Brain microvascular endothelial cell (primary cell): ENCODE data around the gene PPOX.

Experiments
- DNase-seq: peaks from one replicate; pipeline ENCODE4 v3.0.0-alpha.2; 2020
- H3K27ac ChIP-seq: fragments of 250-450 bp; sonication (Bioruptor Pico); 2 replicates; pipeline ENCODE4 v1.5.1; 2020; ENCODE audit warnings: mild to moderate bottlenecking, moderate library complexity
- H3K27me3 ChIP-seq: fragments of 250-450 bp; sonication (Bioruptor Pico); replicated peaks from 2 replicates; pipeline ENCODE4 v1.5.1; 2020; ENCODE audit warnings: mild to moderate bottlenecking
- H3K36me3 ChIP-seq: fragments of 250-450 bp; sonication (Bioruptor Pico); replicated peaks from 2 replicates; pipeline ENCODE4 v1.5.1; 2020; ENCODE audit warnings: mild to moderate bottlenecking
- H3K4me3 ChIP-seq: 2 replicates; pipeline ENCODE4 v1.5.1; 2011; ENCODE audit warnings: low read depth, mild to moderate bottlenecking, control low read depth, low read length, moderate library complexity
- in situ Hi-C: cut with HindIII; loops from 2 replicates; pipeline ENCODE4 v1.10.0; 2017; ENCODE audit warnings: low sequenced_read_pairs, low pct_ligation_motif_present
- TF ChIP-seq, protein P1 (sequence below): IDR thresholded peaks from 2 replicates; pipeline ENCODE4 v1.5.1; 2011; ENCODE audit warnings: low read depth, mild to moderate bottlenecking, moderate library complexity, low read length, control low read depth, inconsistent platforms; ENCODE audit errors: missing control alignments

PPOX gene

GRCh38 chr1:161220002-161220401 lies 53.8 kb downstream of the PPOX start:
- in situ Hi-C loops, result loop anchor here (25.0 kb wide), 1 partner anchor 167 kb away; no protein-coding TSS in a partner anchor
- Histone ChIP-seq H3K4me3 (no peak overlapping the region), H3K27me3 (no peaks in the 10 kb centered on the region), H3K27ac (no peak overlapping the region), H3K36me3 (peaks cover 5% of the 10 kb centered on the region)
- TF ChIP-seq, protein P1, sequence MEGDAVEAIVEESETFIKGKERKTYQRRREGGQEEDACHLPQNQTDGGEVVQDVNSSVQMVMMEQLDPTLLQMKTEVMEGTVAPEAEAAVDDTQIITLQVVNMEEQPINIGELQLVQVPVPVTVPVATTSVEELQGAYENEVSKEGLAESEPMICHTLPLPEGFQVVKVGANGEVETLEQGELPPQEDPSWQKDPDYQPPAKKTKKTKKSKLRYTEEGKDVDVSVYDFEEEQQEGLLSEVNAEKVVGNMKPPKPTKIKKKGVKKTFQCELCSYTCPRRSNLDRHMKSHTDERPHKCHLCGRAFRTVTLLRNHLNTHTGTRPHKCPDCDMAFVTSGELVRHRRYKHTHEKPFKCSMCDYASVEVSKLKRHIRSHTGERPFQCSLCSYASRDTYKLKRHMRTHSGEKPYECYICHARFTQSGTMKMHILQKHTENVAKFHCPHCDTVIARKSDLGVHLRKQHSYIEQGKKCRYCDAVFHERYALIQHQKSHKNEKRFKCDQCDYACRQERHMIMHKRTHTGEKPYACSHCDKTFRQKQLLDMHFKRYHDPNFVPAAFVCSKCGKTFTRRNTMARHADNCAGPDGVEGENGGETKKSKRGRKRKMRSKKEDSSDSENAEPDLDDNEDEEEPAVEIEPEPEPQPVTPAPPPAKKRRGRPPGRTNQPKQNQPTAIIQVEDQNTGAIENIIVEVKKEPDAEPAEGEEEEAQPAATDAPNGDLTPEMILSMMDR, result no peak
- no peak for DNase-seq
